Astrocyte (in vitro differentiated cells and primary cell): Measurements from ENCODE around the gene CAMK1G. TPM values are rescaled to one million over a fixed set of nuclear protein-coding genes. Genes with fewer than 3 reads are reported as not detected.

ENCODE experiments used
- DNase-seq: peaks from one replicate; pipeline ENCODE4 v3.0.0-alpha.2; 2010; ENCODE audit warnings: low read depth
- FAIRE-seq: peaks from 2 replicates; lab custom pipeline; 2011; peaks lifted over from hg19 to GRCh38; lab: Jason Lieb, UNC
- H2AFZ ChIP-seq: 2 replicates; pipeline ENCODE4 v1.6.0; 2012; ENCODE audit warnings: low read depth, low read length, inconsistent platforms
- H3K27ac ChIP-seq: 2 replicates; pipeline ENCODE4 v1.5.1; 2011; ENCODE audit warnings: low read depth, low read length, inconsistent platforms
- H3K27me3 ChIP-seq: 2 replicates; pipeline ENCODE4 v1.6.0; 2011; ENCODE audit warnings: low read length, inconsistent platforms; ENCODE audit not compliant: insufficient read depth
- H3K36me3 ChIP-seq: 2 replicates; pipeline ENCODE4 v1.5.1; 2011; ENCODE audit warnings: low read length, inconsistent platforms; ENCODE audit not compliant: insufficient read depth
- H3K4me1 ChIP-seq: 2 replicates; pipeline ENCODE4 v1.5.1; 2011; ENCODE audit warnings: low read length, inconsistent platforms; ENCODE audit not compliant: insufficient read depth
- H3K4me2 ChIP-seq: 2 replicates; pipeline ENCODE4 v1.6.0; 2012; ENCODE audit warnings: low read length, inconsistent platforms
- H3K4me3 ChIP-seq: 2 replicates; pipeline ENCODE4 v1.5.1; 2011; ENCODE audit warnings: low read depth, mild to moderate bottlenecking, low read length, inconsistent platforms; ENCODE audit not compliant: insufficient read depth
- H3K79me2 ChIP-seq: 2 replicates; pipeline ENCODE4 v1.6.0; 2012; ENCODE audit warnings: mild to moderate bottlenecking, low read length, inconsistent platforms; ENCODE audit not compliant: insufficient read depth
- H3K9ac ChIP-seq: 2 replicates; pipeline ENCODE4 v1.6.0; 2012; ENCODE audit warnings: mild to moderate bottlenecking, low read length, inconsistent platforms
- H3K9me3 ChIP-seq: 2 replicates; pipeline ENCODE4 v1.5.1; 2012; ENCODE audit warnings: low read depth, mild to moderate bottlenecking, low read length, inconsistent platforms; ENCODE audit not compliant: insufficient read depth
- H4K20me1 ChIP-seq: 2 replicates; pipeline ENCODE4 v1.6.0; 2012; ENCODE audit warnings: low read length, inconsistent platforms; ENCODE audit not compliant: insufficient read depth
- H3K27ac Mint-ChIP-seq: one replicate; pipeline ENCODE4 v1.8.0; 2021; ENCODE audit warnings: mild to moderate bottlenecking, mixed read lengths; ENCODE audit not compliant: unreplicated experiment
- H3K27me3 Mint-ChIP-seq: one replicate; pipeline ENCODE4 v1.8.0; 2021; ENCODE audit warnings: low read depth, mixed read lengths; ENCODE audit not compliant: unreplicated experiment
- H3K36me3 Mint-ChIP-seq: one replicate; pipeline ENCODE4 v1.8.0; 2021; ENCODE audit warnings: low read depth, mixed read lengths; ENCODE audit not compliant: unreplicated experiment
- H3K4me1 Mint-ChIP-seq: one replicate; pipeline ENCODE4 v1.8.0; 2021; ENCODE audit warnings: low read depth, mixed read lengths; ENCODE audit not compliant: unreplicated experiment
- H3K4me3 Mint-ChIP-seq: one replicate; pipeline ENCODE4 v1.8.0; 2021; ENCODE audit warnings: mild to moderate bottlenecking, moderate library complexity, mixed read lengths; ENCODE audit not compliant: unreplicated experiment
- H3K9me3 Mint-ChIP-seq: one replicate; pipeline ENCODE4 v1.8.0; 2021; ENCODE audit warnings: mild to moderate bottlenecking, mixed read lengths; ENCODE audit not compliant: unreplicated experiment
- EZH2 ChIP-seq: IDR thresholded peaks from 2 replicates; pipeline ENCODE4 v1.6.1; 2012; ENCODE audit warnings: mild to moderate bottlenecking, low read length, inconsistent platforms; ENCODE audit not compliant: insufficient read depth
- total RNA-seq: library from RNA; stranded (reverse); gene quantifications from 2 replicates; pipeline ENCODE4 v1.2.1, GENCODE V29; 2021
- TF ChIP-seq, protein P1 (sequence below): IDR thresholded peaks from 2 replicates; pipeline ENCODE4 v1.5.1; 2011; ENCODE audit warnings: low read depth, mild to moderate bottlenecking, inconsistent platforms, low read length, moderate library complexity; ENCODE audit not compliant: insufficient read depth

Gene CAMK1G
- total RNA-seq, 1 donor from 2014 or later: 0.45 TPM

DNA sequence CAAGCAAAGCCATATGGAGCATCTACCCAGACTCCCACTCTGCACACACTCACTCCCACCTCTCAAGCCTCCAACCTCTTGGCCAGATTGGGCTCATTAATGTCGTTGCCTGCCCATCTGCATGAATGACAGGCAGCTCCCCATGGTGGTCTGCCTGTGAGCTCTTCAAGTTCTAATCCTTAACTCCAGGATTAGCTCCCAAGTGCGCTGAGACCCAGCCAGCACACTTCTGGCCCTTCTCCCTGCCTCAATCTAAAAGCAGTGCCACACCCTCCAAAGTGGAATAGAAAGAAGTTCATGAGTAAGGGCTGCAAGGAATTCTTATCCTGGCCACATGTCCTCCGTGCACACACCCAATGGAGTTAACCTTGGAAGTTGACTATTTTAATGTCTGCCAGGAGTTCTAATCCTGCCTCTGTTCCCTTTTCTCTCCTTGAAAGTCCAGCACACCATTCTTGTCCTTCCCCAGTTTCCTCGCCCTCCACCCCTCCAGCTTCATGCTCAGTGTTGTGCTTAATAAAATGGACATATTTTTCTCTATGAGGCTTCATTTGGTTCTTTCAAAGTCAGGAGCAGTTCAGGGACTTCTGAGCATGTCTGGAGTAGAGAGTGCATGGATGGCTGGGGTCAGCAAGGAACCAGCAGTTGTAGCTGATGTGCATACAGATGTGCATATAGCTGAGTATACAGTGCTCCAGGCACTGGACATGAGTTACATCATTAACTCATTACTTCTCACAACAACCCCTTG is 30.1 kb downstream of the CAMK1G start:
- DNase-seq (no peak), FAIRE-seq (no peak)
- no peaks in the 10 kb centered on the region for H3K36me3 ChIP-seq
- no peak overlapping the region for H3K9ac ChIP-seq
- no peaks in the 10 kb centered on the region for H4K20me1 ChIP-seq
- no peak overlapping the region for H3K4me3 Mint-ChIP-seq
- H3K9me3 Mint-ChIP-seq: peaks cover 2% of the 10 kb centered on the region
- H3K27me3 ChIP-seq: no peaks in the 10 kb centered on the region
- no peak overlapping the region for H3K27ac ChIP-seq
- H3K4me3 ChIP-seq: no peak overlapping the region
- H2AFZ ChIP-seq: no peak overlapping the region
- TF ChIP-seq EZH2: no peak
- TF ChIP-seq, protein P1, sequence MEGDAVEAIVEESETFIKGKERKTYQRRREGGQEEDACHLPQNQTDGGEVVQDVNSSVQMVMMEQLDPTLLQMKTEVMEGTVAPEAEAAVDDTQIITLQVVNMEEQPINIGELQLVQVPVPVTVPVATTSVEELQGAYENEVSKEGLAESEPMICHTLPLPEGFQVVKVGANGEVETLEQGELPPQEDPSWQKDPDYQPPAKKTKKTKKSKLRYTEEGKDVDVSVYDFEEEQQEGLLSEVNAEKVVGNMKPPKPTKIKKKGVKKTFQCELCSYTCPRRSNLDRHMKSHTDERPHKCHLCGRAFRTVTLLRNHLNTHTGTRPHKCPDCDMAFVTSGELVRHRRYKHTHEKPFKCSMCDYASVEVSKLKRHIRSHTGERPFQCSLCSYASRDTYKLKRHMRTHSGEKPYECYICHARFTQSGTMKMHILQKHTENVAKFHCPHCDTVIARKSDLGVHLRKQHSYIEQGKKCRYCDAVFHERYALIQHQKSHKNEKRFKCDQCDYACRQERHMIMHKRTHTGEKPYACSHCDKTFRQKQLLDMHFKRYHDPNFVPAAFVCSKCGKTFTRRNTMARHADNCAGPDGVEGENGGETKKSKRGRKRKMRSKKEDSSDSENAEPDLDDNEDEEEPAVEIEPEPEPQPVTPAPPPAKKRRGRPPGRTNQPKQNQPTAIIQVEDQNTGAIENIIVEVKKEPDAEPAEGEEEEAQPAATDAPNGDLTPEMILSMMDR: no peak
- no peak overlapping the region for H3K27ac Mint-ChIP-seq
- H3K36me3 Mint-ChIP-seq: peaks cover 10% of the 10 kb centered on the region
- no peaks in the 10 kb centered on the region for H3K79me2 ChIP-seq
- no peaks in the 10 kb centered on the region for H3K9me3 ChIP-seq
- no peaks in the 10 kb centered on the region for H3K4me1 Mint-ChIP-seq
- no peaks in the 10 kb centered on the region for H3K4me1 ChIP-seq
- H3K27me3 Mint-ChIP-seq: peaks cover 52% of the 10 kb centered on the region
- H3K4me2 ChIP-seq: no peak overlapping the region

DNA sequence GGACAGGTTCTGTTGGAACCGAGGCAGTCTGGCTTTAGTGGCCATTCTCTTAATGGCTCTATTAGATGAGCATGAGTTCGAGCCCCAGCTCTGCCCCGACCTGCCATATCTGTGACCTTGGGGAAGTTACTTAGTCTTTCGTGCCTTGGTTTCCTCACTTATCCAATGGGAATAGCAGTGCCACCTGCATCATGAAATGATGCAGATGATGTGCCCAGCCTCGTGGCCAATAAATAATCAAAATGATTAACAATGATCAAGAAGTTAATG is 30.6 kb downstream of the CAMK1G start:
- Histone ChIP-seq H3K27ac (no peak overlapping the region), H3K4me2 (no peak overlapping the region), H3K4me3 (no peak overlapping the region), H2AFZ (no peak overlapping the region), H4K20me1 (no peaks in the 10 kb centered on the region), H3K4me1 (no peaks in the 10 kb centered on the region), H3K79me2 (no peaks in the 10 kb centered on the region), H3K36me3 (no peaks in the 10 kb centered on the region), H3K9me3 (no peaks in the 10 kb centered on the region), H3K9ac (no peak overlapping the region), H3K27me3 (no peaks in the 10 kb centered on the region)
- Mint-ChIP-seq H3K9me3 (peaks cover 2% of the 10 kb centered on the region), H3K36me3 (peaks cover 12% of the 10 kb centered on the region), H3K4me3 (no peak overlapping the region), H3K27me3 (peaks cover 56% of the 10 kb centered on the region), H3K27ac (no peak overlapping the region), H3K4me1 (no peaks in the 10 kb centered on the region)
- FAIRE-seq (no peak), DNase-seq (no peak)
- TF ChIP-seq EZH2: no peak
- TF ChIP-seq, protein P1: no peak

DNA sequence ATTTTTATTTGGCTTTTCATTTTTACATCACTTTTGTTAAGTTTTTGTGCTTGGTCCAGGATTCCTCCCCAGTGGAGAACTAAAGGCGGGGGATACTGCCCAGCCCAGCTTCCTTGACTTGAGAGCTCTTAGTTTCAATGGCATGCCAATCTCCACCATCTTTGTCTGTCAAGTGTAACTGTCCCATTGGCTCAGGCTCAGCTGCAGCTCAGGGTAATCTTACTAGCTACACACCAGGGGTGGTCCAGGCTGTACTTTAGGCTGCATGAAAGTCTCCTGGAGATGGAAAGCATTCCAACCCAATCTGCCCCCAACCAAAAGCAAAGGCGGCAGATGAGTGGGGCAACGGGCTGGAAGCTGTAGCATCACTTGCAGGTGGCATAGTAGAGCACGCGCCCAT is 31.4 kb downstream of the CAMK1G start:
- Histone ChIP-seq H3K36me3 (no peaks in the 10 kb centered on the region), H3K9me3 (no peaks in the 10 kb centered on the region), H4K20me1 (no peaks in the 10 kb centered on the region), H3K9ac (no peak overlapping the region), H3K4me2 (no peak overlapping the region), H3K4me3 (no peak overlapping the region), H3K4me1 (no peaks in the 10 kb centered on the region), H2AFZ (no peak overlapping the region), H3K27me3 (no peaks in the 10 kb centered on the region), H3K27ac (no peak overlapping the region), H3K79me2 (no peaks in the 10 kb centered on the region)
- peaks cover 64% of the 10 kb centered on the region for H3K27me3 Mint-ChIP-seq
- no peaks in the 10 kb centered on the region for H3K4me1 Mint-ChIP-seq
- no peak overlapping the region for H3K27ac Mint-ChIP-seq
- no peak overlapping the region for H3K4me3 Mint-ChIP-seq
- FAIRE-seq (no peak), DNase-seq (no peak)
- peaks cover 2% of the 10 kb centered on the region for H3K9me3 Mint-ChIP-seq
- H3K36me3 Mint-ChIP-seq: peaks cover 13% of the 10 kb centered on the region
- TF ChIP-seq EZH2: no peak
- TF ChIP-seq, protein P1: no peak
